NCI-H2227 treated with DMSO at 0.1 percent for 48 hours (cell line): ENCODE results near the gene PPP1R13L.

Experiments
- DNase-seq: peaks from one replicate; lab custom pipeline; 2025; lab: John Stamatoyannopoulos, UW

Gene PPP1R13L

GRCh38 chr19:45368127-45368526, 36.7 kb downstream of the PPP1R13L start:
- no peak for DNase-seq

- DNase-seq: no peak
These were observed 40.2 kb downstream of the PPP1R13L start for GRCh38 chr19:45364696-45365095.

GRCh38 chr19:45363861-45364459, 40.9 kb downstream of the PPP1R13L start:
- no peak for DNase-seq

GRCh38 chr19:45362291-45362690, 42.6 kb downstream of the PPP1R13L start:
- DNase-seq: no peak

- DNase-seq: no peak
These were observed 43.3 kb downstream of the PPP1R13L start for GRCh38 chr19:45361608-45362007.

DNA sequence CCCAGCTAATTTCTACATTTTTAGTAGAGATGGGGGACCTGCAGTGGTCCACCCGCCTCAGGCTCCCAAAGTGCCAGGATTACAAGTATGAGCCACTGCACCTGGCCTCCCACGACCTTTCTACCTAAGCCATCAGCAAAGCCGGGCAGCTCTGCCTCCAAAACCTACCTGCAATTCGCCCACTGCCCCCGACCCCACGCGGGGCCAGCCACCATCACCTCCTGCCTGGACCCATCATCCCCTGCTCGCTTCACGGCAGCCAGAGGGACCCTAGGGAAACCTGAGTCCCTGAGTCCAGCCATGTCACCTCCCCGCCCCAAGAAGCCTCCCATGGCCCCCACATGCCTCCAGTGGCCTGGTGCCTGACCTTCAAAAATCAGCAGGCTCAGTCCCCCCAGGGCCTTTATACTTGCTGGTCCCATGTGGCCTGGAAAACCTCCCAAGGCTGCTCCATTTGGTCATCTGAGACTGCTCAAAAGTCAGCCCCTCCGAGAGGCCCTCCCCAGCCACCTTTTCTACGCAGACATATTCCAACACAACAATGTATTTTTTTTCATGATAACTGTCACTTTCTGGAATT, 46.6 kb downstream of the PPP1R13L start:
- DNase-seq: no peak

- DNase-seq: no peak
These were observed 47.5 kb downstream of the PPP1R13L start for GRCh38 chr19:45357445-45357783.

- DNase-seq: no peak
These were observed 48.0 kb downstream of the PPP1R13L start for GRCh38 chr19:45356760-45357444.

GRCh38 chr19:45355910-45356309, 49.0 kb downstream of the PPP1R13L start:
- DNase-seq: no peak

DNA sequence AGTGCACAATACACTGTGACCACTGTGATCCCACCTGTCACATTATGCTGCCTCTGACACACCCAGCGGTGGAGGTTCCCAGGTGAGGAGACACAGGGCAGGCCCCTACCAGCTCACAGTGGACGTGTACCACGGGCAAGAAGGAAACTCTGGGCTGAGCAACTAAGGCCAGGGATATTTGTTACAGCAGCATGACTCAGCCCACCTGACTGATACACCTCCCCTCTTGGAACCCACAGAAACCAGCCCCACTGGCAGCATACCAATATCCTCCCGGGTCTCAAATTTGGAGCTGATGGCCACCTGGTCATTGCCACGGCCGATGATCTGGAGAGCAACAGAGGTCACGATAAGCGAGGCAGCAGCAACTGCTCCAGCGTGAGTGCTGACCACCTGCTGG, 49.5 kb downstream of the PPP1R13L start:
- DNase-seq: no peak

GRCh38 chr19:45354241-45354842, 50.5 kb downstream of the PPP1R13L start:
- DNase-seq: no peak

GRCh38 chr19:45352914-45353796, 51.7 kb downstream of the PPP1R13L start:
- DNase-seq: no peak

DNA sequence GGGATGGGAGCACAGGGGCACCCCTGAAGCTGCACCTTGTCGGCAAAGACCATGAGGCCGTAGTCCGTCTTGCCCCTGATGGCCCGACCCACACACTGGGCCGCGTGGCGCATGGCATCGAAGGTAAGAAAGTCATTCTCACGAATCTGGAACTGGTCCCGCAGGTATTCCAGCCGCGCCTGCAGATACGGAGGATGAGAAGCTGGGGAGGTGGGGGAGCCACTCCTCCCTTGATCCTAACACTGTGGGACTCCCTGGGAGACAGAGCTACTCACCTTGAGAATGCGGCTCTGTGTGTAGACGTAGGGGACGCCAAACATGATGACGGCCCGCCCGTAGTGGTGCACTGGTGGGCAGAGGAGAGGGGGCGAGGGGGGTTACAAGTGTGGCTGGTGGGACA, 52.4 kb downstream of the PPP1R13L start:
- no peak for DNase-seq

DNA sequence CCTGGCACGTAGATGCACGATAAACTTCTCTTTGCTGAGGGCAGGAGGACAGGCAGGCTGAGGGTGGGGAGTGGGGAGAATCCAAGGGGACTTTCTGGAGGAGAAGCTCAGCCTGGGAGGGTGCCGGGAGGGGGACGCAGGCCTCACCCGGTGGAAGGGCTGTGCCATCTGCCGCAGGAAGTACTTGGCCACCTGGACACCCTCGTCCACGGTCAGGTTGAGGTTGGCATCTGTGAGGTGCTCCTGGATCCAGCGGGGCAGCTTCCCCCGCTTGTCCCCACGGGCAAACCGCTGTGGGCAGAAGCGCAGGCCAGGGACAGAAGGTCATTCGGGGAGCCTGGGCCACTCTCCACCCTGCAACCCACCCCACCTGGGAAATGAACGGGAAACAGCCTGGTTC, 52.8 kb downstream of the PPP1R13L start:
- DNase-seq: no peak

GRCh38 chr19:45351401-45351952, 53.4 kb downstream of the PPP1R13L start:
- no peak for DNase-seq

DNA sequence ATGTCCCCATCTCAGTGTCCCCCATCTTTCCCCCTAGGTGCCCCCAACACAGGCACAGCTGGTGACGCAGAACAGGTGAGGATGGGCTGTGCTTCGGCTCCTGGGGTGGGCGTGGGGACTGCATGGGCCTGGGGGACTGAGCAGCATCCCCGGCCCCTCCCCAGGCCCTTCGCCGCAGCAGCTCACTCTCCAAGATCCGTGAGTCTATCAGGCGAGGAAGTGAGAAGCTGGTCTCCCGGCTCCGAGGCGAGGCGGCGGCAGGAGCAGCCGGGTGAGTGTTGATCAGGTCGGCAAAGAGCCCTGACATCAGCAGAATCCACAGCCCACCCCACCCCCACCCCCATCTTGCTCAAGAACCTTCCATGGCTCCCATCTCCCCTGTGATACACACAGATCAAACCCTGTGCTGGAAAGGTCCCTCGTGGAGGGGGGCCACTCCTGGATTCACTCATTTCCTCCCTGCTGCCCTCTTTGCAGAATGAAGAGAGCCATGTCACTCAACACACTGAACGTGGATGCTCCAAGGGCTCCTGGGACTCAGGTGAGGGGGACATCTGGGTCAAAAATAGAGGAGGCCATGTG, 54.3 kb downstream of the PPP1R13L start:
- no peak for DNase-seq

GRCh38 chr19:45349430-45349941, 55.4 kb downstream of the PPP1R13L start:
- DNase-seq: no peak

DNA sequence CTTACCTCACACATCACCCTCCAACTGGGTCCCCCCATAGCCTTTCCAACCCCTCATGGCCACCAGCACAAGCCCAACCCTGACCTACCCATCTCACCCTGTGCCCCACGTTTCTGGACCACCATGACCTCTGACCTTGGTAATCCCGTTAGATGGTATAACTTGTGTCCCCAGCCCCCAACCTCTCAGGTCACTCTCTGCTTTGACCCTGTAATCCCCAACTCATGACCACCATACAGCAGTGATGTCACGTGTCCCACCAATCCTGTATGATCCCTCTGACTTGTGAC, 55.8 kb downstream of the PPP1R13L start:
- DNase-seq: no peak

- no peak for DNase-seq
These were observed 56.3 kb downstream of the PPP1R13L start for GRCh38 chr19:45348367-45349125.

DNA sequence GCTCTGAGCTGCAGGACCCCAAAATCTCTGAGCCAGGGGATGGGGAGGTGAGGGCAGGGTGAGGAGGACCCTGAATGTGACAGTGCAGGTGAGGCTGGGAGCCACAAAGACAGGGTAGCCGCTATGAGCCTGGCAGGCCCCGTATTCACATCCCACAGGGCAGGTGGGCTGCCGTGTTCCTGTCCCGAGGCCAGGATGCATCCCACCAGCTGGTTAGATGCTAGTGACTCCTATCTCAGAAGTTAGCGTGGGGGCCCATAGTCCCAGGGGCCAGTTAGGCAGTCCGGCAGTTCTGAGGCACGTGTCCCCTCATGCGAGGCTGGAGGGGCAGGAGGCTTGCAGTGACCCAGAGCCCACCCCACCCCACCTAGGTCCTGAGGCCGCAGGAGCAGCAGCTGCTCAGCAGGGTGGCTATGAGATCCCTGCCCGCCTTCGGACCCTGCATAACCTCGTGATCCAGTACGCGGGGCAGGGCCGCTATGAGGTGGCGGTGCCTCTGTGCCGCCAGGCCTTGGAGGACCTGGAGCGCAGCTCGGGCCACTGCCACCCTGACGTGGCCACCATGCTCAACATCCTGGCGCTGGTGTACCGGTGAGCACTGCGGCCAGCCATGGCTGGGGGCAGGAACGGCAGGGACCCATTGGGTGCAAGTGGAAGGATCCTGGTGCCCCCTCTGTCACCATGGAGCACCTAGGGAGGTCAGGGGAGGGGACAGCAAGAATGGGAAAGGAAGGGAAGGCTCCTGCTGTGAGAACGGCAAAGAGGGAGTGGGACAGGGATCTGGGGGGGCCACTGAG, 57.1 kb downstream of the PPP1R13L start:
- DNase-seq: no peak
